Aorta (tissue), 5 donors: ENCODE data around the gene WSCD2. TPM values are rescaled to one million over a fixed set of nuclear protein-coding genes. Genes with fewer than 3 reads are reported as not detected.

ENCODE experiments used
- ATAC-seq: fragments of 200-7000 bp; cut with Tn5 transposase; one replicate; pipeline ENCODE4 v1.9.1; 2022; ENCODE audit warnings: moderate library complexity; ENCODE audit not compliant: low FRiP score
- DNase-seq, 2 donors: peaks; one replicate each; pipeline ENCODE4 v3.0.0-alpha.2; 2020
- H3K27ac ChIP-seq, 2 donors: one replicate each; pipeline ENCODE4 v1.5.1; 2013; ENCODE audit warnings: low read length in 2 of 2, mild to moderate bottlenecking in 2 of 2, moderate library complexity in 2 of 2, control low read depth in 1 of 2, inconsistent platforms in 1 of 2, low read depth in 1 of 2
- H3K27me3 ChIP-seq, 2 donors: one replicate each; pipeline ENCODE4 v1.6.1; 2013; ENCODE audit warnings: control low read depth in 1 of 2, low read length in 1 of 2, mild to moderate bottlenecking in 1 of 2, moderate library complexity in 1 of 2; ENCODE audit not compliant: insufficient read depth in 2 of 2, control insufficient read depth in 1 of 2
- H3K36me3 ChIP-seq, 2 donors: one replicate each; pipeline ENCODE4 v1.6.1; 2013; ENCODE audit warnings: control low read depth in 1 of 2, low read length in 1 of 2, mild to moderate bottlenecking in 1 of 2; ENCODE audit not compliant: insufficient read depth in 2 of 2, control insufficient read depth in 1 of 2
- H3K4me1 ChIP-seq, 2 donors: one replicate each; pipeline ENCODE4 v1.6.1; 2013; ENCODE audit warnings: low read length in 2 of 2, control low read depth in 1 of 2, mild to moderate bottlenecking in 1 of 2, moderate library complexity in 1 of 2; ENCODE audit not compliant: insufficient read depth in 2 of 2, control insufficient read depth in 1 of 2
- H3K4me3 ChIP-seq, 2 donors: one replicate each; pipeline ENCODE4 v1.5.1; 2013; ENCODE audit warnings: low read length in 2 of 2, control low read depth in 1 of 2, mild to moderate bottlenecking in 1 of 2
- H3K9me3 ChIP-seq: one replicate; pipeline ENCODE4 v1.6.1; 2013; ENCODE audit warnings: mild to moderate bottlenecking, low read length; ENCODE audit not compliant: control insufficient read depth
- WGBS, 2 donors: extraction: QIAGEN DNeasy Blood & Tissue Kit; methylation state at CpG; one replicate each; pipeline ENCODE4 v1.1.7; 2013; 5-methylcytosine and 5-hydroxymethylcytosine counted together
- intact Hi-C, 2 donors: fragments of 100-400 bp; cut with DNase I; formaldehyde crosslinking; loops; one replicate each; pipeline versions ENCODE4 v1.14.2 to v1.15.0; 2022
- polyA plus RNA-seq, 2 donors: library from polyadenylated mRNA; stranded (reverse); fragments of 200-250 nt; gene quantifications; one replicate each; pipeline ENCODE4 v1.2.3, GENCODE V29; 2013
- total RNA-seq, 2 donors: library from RNA; stranded (reverse); fragmentation: NEBNext Ultra II Directional; extraction: Animal tissue kit (Norgen Biotek cat#: 25700); gene quantifications; one replicate each; pipeline ENCODE4 v1.2.1, GENCODE V29; 2021
- donor health status: healthy with polysubstance abuse.
- donor health status: Bipolar disorder and iron deficiency.
- donor health status: DM: no; HTN: no; CAD: no.
- donor health status: DM: no; HTN: no; CAD: no.
- donor health status: DM: yes; HTN: yes; CAD: no.

The WSCD2 gene
- total and polyA plus RNA-seq, 4 donors: 0.75 to 9.7 (median 5.6) TPM; not detected in 1

DNA sequence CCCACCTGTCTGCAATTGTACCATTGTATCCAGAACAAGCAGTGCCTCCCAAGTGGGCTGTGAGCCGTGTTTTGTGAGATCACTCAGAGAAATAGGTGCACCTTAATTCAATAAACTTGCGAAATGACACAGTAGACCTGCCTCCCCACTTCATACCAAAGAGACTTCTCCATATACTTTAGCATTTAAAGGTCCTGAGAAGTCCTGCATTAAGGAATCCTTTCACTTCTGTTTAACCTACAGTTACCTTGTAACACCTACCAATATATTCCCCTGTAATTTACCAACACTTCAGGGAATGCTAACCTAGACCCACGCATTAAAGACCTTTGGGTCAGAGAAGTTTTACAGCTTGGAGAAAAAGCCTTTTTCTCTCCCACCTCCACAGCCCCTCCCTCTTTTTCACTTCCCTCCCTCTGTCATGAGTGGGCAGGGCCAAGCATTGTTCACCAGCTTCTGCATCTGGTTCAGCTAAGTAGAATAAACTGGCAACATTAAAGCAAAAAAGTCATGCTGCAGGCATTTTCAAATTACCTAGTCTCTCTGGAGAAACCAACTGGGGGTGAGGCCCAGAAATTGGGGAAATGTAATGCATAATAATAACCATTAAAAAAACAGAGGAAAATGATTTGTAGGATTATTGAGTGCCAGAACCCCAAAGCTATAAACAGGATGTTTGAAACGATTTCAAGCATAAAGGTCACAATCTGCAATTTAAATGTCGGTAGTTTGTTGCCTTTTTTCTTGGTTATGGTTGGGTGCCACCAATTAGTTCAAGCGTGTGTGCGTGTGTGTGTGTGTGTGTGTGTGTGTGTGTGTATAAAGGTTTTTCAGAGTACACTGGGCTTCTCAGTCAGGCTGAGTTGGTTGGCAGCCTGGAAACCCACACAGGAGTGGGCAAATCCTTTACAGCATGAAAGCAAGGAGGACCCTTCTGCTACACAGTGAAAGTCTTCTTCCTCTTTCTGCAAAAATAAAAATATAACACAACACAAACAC is 13.7 kb upstream of the WSCD2 start:
- Histone ChIP-seq H3K27ac (no peak overlapping the region), H3K36me3 (no peaks in the 10 kb centered on the region), H3K4me3 (no peak overlapping the region), H3K27me3 (no peaks in the 10 kb centered on the region), H3K4me1 (no peaks in the 10 kb centered on the region), H3K9me3 (no peaks in the 10 kb centered on the region)
- WGBS, 2 donors: 62 to 79% methylated on average over 7 of the region's 7 CpGs
- ATAC-seq (no peak), DNase-seq (no peak)
- intact Hi-C loops: loop anchor here in 1 of 2 donors (10.0 kb wide), 1 partner anchor 189 kb away; no protein-coding TSS in a partner anchor

DNA sequence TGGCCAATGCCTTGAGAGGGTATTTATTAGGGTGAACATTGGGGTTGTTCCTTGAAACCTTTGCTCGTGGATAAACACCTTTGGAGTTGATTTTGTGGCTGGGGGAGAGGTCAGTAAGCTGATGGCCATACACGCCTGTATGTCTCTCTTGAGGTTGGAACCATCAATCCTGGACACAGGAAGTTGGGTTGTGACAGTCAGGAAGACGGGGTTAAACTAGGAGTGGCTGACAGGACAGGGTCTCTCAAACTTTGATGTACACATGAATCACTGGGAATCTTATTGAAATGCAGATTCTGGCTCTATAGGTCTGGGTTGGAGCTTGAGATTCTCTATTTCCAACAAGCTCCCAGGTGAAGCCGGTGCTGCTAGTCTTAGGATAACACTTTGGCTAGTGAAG is 12.8 kb upstream of the WSCD2 start:
- H3K27me3 ChIP-seq: no peaks in the 10 kb centered on the region
- H3K27ac ChIP-seq: no peak overlapping the region
- no peak overlapping the region for H3K4me3 ChIP-seq
- H3K4me1 ChIP-seq: no peaks in the 10 kb centered on the region
- ATAC-seq (no peak), DNase-seq (no peak)
- intact Hi-C loops: loop anchor here in 1 of 2 donors (10.0 kb wide), 1 partner anchor 189 kb away; no protein-coding TSS in a partner anchor
- no peaks in the 10 kb centered on the region for H3K9me3 ChIP-seq
- H3K36me3 ChIP-seq: no peaks in the 10 kb centered on the region
- 83 to 85% methylated on average over 4 of the region's 4 CpGs for WGBS, 2 donors

DNA sequence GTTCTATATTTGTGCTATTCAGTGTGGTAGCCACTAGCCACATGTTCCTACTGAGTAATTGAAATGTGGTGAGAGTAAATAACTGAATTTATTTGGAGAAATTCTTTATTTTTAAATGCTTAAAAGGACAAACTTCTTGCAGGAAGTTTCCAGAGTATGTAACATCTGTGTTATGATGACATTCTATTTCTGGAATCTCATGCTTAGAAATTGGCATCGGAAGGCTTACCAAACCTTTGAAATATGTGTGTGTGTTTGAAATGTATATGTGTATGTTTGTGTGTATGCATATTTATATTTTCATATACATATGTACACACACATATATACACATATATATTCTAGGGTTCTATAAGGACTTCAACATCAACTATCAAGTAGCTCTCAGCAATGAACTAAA is 12.4 kb upstream of the WSCD2 start:
- H3K27ac ChIP-seq: no peak overlapping the region

DNA sequence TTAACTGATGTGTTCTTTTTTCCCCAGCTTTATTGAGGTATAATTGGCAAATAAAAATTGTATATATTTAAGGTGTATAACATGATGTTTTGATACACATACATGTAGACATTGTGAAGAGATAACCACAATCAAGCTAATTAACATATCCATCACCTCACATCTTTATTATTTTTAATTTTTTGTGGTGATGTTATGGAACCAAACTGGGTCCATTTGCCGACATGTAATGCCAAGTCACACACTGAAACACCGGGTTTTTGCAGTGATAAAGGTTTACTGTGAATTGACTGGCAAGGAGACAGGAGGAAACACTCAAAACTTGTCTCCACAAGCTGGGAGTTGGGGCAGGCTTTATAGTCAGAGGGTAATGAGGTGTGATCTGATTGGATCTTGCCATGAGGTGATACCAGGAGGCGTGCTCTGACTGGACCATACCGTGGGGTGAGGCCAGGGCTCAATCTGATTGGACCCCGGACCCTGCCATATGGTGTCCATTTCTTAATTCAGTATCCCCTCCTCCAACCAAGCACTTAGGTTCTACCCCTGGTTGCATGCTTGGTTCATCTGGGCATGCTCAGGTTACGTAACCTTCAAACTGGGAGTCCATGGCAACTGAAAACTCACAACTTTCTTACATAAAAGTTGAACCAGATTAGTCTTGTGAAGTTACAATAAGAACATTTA is 11.8 kb upstream of the WSCD2 start:
- DNase-seq (no peak), ATAC-seq (no peak)
- no peaks in the 10 kb centered on the region for H3K27me3 ChIP-seq
- intact Hi-C loops: loop anchor here in 1 of 2 donors (10.0 kb wide), 1 partner anchor 187 kb away; no protein-coding TSS in a partner anchor
- no peaks in the 10 kb centered on the region for H3K9me3 ChIP-seq
- no peak overlapping the region for H3K27ac ChIP-seq
- H3K4me1 ChIP-seq: peaks cover 0 to 4% of the 10 kb centered on the region in 2 donors
- 70 to 79% methylated on average over 6 of the region's 6 CpGs for WGBS, 2 donors
- no peaks in the 10 kb centered on the region for H3K36me3 ChIP-seq
- H3K4me3 ChIP-seq: no peak overlapping the region

More for the DNA sequence above, 12.4 kb upstream of the WSCD2 start:
- no peaks in the 10 kb centered on the region for H3K27me3 ChIP-seq
- no peaks in the 10 kb centered on the region for H3K9me3 ChIP-seq
- intact Hi-C loops: loop anchor here in 1 of 2 donors (10.0 kb wide), 1 partner anchor 188 kb away; no protein-coding TSS in a partner anchor
- ATAC-seq: no peak
- no peak overlapping the region for H3K4me3 ChIP-seq
- 3 to 12% methylated on average over 1 of the region's 1 CpG for WGBS, 2 donors
- H3K36me3 ChIP-seq: no peaks in the 10 kb centered on the region
- DNase-seq: no peak
- H3K4me1 ChIP-seq: peaks cover 0 to 4% of the 10 kb centered on the region in 2 donors

DNA sequence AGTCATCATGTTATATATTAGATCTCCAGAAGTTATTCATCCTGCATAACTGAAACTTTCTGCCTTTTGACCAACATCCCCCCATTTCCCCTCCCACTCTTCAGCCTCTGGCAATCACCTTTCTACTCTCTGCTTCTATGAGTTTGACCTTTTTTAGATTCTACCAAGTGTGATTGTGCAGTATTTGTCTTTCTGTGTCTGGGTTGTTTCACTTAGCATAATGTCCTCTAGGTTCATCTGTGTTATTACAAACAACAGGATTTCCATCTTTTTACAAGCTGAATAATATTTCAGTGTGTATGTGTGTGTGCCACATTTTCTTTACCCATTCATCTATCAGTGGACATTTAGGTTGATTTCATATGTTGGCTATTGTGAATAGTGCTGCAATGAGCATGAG is 11.2 kb upstream of the WSCD2 start:
- H3K27me3 ChIP-seq: no peaks in the 10 kb centered on the region
- no peak overlapping the region for H3K4me3 ChIP-seq
- H3K9me3 ChIP-seq: no peaks in the 10 kb centered on the region
- no peaks in the 10 kb centered on the region for H3K36me3 ChIP-seq
- H3K27ac ChIP-seq: no peak overlapping the region
- intact Hi-C loops: loop anchor here in 1 of 2 donors (10.0 kb wide), 1 partner anchor 187 kb away; no protein-coding TSS in a partner anchor
- no peak for DNase-seq
- peaks cover 0 to 4% of the 10 kb centered on the region in 2 donors for H3K4me1 ChIP-seq
- ATAC-seq: no peak

DNA sequence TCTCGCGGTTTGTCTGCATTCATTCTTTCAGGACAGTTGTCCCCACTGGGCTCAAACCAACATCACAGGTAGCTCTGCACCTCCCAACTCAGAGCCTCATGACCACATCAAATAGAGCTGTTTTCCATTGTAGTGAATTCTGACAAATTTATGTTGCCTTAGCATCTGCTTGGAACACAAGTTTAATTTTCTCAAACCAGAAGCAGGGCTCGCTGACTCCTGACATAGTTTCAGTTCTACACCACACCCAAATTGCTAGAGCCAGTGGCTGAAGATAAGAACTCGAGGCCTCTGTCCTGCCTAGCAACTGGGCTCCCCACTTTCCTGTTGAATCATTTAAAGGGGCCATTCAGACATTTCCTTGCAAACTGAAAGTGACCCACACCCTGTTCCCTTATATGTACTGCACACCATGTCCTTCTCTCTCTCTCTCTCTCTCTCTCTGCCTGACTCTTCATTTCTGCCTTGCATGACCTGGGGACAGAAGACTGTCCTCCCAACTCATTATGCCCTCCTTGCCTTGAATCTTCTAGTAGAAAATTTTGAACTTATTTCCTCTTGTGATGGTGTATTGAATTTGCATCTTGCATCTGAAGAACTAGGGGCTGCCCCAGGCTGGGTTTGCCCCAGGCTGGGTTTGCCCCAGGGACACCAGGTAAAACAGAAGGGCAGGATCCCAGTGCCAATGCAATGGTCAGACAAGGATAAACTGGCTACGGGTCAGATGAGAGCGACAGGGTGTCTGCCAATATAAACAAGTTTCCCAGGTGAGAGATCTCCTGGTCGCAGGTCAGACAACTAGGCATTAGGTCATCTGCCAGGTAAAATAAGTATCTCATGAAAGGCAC is 9.7 kb upstream of the WSCD2 start:
- WGBS, 2 donors: 88 to 95% methylated on average over 7 of the region's 7 CpGs
- no peaks in the 10 kb centered on the region for H3K36me3 ChIP-seq
- H3K27me3 ChIP-seq: no peaks in the 10 kb centered on the region
- intact Hi-C loops: loop anchor here in 1 of 2 donors (10.0 kb wide), 1 partner anchor 185 kb away; no protein-coding TSS in a partner anchor
- ATAC-seq (no peak), DNase-seq (no peak)
- no peak overlapping the region for H3K27ac ChIP-seq
- no peak overlapping the region for H3K4me3 ChIP-seq
- H3K9me3 ChIP-seq: no peaks in the 10 kb centered on the region
- H3K4me1 ChIP-seq: peaks cover 0 to 4% of the 10 kb centered on the region in 2 donors

DNA sequence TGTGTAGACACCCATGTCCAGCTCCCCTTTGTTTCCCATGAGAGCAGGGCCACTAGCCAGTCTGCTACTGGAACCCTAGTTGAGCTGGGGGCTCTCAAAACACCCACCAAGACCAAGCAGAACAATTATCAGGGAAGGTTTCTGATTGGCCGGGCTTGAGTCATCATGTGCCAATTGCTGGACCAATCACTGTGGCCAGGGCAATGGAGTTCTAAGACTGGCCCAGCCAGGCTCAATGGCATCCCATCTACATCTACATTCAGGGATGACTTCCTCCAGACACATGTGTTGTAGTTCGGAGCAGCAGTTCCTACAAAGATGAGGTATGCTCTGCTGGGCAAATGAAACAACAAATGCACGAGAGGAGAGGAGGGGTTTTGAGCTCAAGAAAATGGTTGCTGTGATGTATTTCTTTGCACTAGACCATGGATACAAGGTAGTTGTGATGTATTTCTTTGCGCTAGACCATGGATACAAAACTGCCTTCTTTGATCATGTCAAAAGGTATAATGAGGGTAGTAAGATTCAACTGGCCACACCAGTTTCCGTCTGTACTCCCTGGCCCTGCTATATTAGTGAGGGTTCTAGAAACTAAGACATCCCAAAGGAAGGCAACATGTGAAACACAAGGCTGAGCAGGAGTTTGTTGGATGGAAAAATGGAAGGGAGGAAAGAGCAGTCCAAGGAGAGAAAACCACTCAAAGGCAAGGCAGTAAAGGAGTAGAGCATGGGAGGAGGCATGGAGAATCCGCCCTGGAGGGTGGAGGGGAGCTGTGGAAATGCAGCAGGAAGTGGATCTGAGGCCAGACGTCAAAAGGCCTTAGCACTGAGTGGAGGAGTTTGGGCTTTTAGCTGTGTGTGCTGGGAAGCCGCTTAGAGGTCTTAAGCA is 8.9 kb upstream of the WSCD2 start:
- peak; percentile 37 for ATAC-seq
- H3K4me1 ChIP-seq: peaks cover 0 to 4% of the 10 kb centered on the region in 2 donors
- DNase-seq: no peak
- H3K4me3 ChIP-seq: no peak overlapping the region
- H3K9me3 ChIP-seq: no peaks in the 10 kb centered on the region
- H3K27ac ChIP-seq: no peak overlapping the region
- intact Hi-C loops: loop anchor here (10.0 kb wide), 1 partner anchor 185 kb away; no protein-coding TSS in a partner anchor
- WGBS, 2 donors: 89 to 90% methylated on average over 8 of the region's 8 CpGs
- no peaks in the 10 kb centered on the region for H3K27me3 ChIP-seq
- no peaks in the 10 kb centered on the region for H3K36me3 ChIP-seq
